Measurements from ENCODE around the gene SLC38A10.
A peak's percentile ranks its signal among the peaks of the same experiment; 100 is the strongest.

Gene SLC38A10

DNA sequence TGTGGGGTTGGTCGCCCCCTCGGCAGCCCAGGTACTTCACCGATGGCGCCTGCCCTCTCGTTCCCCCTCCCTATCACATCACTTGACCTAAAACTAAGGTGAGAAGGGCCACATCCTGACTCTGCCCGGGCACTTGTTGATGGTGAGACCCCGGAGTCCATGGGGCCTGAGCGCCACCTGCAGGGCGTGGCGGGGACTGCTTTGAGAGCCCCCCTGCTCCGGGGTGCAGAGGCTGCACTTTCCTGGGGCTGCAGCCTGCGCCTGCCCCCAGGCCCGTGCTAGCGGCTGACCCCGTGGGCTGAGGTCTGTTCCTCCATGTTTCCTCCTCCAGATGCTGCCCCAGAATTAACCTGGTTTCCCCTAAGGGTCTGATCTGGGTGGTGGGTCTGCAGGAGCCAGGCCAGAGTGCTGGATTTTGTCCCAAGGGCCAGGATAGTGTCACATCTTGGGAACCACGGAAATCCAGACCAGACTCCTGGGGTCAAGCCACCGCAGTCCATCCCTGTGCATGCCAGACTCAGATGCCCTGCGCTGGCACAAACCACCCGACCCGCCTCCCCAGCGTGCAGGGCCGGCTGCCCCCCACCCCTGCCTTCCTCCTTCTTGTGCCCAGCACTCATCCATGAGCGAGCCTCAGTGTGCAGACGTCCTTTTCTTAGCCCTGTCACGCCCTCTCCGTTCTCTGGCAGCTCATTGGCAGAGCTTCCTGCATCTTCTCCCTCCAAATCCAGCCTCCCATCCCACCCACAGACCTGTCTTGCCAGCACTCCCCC lies 53.3 kb downstream of the SLC38A10 start:
- peak; percentile 90 for DNase-seq (ENCODE audit: low spot score)

- no peak for DNase-seq (ENCODE audit: low spot score)
Observed at GRCh38 chr17:81241203-81241602, 53.9 kb downstream of the SLC38A10 start.

- DNase-seq (ENCODE audit: low spot score) = no peak
Observed at GRCh38 chr17:81240761-81241160, 54.3 kb downstream of the SLC38A10 start.

- DNase-seq (ENCODE audit: low spot score) = no peak
Observed at GRCh38 chr17:81239714-81240555, 55.2 kb downstream of the SLC38A10 start.

DNA sequence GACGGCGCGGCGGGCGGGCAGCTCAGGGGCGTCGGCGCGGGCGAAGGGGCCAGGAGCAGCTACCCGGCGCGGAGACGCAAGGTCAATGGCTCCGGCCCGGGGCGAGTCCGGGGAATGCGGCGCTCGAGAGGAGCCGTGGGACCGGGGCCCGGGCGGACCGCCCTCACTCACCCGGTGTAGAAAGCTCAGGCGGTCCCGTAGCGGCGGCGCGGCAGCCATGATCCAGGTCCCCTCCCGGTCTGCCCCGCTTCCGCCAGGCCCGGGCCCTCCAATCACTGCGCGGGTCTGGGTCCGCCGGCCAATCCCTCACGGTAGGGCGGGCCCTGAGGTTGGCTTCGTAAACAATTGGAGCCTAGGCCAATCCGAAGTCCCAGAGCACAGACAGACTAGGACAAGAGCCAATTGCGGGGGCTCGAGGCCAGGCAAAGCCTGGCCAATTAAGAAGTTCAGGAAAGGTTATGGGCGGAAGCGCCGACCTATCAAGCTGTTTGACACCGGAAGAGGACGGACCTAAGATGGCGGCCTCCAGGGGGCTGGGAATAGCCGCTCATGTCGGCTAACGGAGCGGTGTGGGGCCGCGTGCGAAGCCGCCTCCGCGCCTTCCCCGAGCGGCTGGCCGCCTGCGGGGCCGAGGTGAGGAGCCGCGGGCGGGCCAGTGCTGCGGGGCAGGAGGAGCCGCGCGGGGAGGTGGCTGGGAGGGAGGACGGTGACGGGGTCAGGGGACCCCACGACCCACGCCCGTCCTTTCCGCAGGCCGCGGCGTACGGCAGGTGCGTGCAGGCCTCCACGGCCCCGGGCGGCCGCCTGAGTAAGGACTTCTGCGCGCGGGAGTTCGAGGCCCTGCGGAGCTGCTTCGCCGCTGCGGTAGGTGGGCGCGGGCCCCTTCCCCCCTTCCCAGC lies 56.0 kb downstream of the SLC38A10 start, which contains the start of the genes NDUFAF8 and TEPSIN:
NDUFAF8 (plus strand) TSS at position 504 of the 899 bp plus-strand sequence; CDS start at position 550, 46 bp downstream.
TEPSIN (minus strand) TSS at position 241 of the 899 bp plus-strand sequence; CDS start at position 219, 22 bp downstream.
- DNase-seq (ENCODE audit: low spot score) = peak; percentile 99

DNA sequence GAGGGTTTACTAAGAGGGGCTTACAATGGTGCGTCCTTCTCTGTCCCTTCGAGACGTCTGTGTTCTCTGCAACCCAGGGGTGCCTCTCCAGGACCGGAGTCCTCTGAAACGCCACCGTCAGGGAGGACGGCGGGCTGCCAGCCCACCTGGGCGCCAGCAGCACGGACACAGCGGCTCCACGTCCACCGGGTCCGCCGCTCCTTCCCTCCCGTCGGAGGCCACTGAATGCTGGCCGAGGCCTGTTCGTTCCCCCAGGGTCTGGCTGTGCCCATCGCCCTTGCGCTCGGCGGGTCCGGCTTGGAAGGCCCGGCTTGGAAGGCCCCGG lies 56.7 kb downstream of the SLC38A10 start:
- no peak for DNase-seq (ENCODE audit: low spot score)

DNA sequence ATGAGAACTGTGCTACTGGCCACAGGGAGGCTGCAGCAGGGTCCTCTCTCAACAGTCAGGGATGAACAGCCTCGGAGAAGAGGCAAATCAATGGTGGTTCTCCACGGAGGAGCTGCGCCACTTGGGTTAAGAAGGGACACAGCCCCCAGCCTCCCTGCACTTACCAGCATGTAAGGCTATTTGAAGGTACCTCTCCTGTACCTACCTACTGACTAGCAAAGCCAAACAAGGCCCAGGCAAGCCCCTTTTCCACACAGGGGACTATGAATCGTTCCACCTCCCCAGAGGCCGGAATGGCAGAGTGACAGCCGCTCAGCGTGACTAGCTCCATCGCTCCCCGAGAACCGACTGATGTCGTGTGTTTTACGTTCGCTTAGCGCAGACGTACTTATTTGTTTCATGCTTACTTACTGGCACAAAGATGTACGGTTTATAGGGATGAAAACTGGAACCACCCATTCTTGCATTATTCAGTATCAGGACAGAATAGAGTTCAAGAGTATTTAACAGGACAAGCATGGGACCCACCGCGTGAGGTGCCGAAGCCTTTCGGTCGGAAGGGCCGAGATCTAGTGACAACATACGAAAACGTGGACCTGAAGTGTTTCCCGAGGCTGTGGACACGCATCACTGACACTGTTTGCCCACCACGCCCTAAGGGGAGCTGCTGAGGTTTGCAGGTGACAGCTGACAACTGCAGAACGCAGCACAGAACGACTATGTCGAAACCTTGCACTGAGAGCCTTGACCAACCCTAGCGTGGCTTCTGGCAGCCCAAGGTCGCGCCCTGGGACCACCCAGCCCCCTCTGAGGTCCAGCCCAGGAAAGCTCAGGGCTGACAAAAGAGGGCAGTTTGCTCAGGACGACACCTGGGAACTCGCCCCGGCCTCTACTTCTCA lies 57.3 kb downstream of the SLC38A10 start:
- no peak for DNase-seq (ENCODE audit: low spot score)

GRCh38 chr17:81236784-81237183 lies 58.3 kb downstream of the SLC38A10 start:
- no peak for DNase-seq (ENCODE audit: low spot score)

DNA sequence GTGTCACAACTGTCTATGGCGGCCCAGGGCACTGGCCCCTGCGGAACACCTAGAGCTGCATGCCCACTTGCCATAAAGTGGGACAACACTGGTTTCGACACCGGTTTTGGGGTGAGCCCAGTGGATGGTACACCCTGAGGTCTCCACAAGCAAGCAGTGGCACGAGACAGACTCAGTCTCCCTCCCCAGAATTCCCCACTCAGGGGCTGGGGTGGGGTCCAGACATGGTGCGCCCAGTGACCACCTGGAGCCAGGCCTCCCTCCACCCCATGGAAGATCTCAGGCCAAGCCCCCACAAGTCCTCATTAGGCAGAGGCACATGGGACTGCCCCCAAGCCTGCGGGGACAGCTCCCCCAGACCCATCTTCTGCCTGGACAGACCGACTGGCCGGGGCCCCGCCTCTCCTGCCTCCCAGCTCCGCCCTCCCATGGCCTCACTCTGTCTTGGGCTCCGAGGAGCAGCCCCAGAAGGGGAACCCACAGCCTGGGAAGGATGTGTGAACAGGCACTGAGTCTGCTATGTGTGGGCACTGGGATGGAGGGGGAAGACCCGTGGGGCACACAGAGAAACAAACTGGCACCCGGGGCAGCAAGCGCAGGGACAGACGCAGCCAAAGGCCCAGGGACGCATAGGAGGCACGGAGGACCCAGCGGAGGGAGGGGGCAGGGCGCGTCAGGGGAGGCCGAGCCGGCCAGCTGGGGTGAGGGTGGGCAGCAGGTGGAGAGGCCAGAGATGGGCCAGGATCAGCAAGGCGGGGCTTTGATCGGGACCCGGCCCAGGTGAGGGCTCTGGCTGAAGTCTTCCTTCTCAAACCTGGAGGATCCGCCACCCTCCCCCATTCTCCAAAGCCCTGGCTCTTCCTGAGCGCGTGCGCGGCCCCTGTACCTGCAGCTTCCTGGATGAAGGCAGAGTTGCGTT lies 59.0 kb downstream of the SLC38A10 start:
- no peak for DNase-seq (ENCODE audit: low spot score)

GRCh38 chr17:81234940-81235821 lies 59.9 kb downstream of the SLC38A10 start:
- DNase-seq (ENCODE audit: low spot score) = no peak

DNA sequence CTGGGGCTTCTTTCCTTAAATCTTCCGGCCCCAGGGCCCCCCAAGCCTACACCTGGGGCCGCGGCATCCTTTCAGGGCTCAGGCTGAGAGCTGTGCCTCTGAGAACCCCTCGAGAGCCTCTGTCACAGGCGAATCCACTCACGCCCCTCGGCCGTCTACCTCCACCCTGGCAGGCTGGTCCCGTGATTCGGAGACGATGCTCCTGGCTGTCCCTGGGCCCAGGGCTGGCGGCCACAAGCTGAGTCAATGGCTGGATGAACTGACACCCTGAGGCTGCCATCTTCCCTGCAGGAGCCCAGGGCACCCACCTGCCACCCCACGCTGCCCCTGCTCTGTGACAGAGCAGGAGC lies 60.6 kb downstream of the SLC38A10 start:
- no peak for DNase-seq (ENCODE audit: low spot score)

DNA sequence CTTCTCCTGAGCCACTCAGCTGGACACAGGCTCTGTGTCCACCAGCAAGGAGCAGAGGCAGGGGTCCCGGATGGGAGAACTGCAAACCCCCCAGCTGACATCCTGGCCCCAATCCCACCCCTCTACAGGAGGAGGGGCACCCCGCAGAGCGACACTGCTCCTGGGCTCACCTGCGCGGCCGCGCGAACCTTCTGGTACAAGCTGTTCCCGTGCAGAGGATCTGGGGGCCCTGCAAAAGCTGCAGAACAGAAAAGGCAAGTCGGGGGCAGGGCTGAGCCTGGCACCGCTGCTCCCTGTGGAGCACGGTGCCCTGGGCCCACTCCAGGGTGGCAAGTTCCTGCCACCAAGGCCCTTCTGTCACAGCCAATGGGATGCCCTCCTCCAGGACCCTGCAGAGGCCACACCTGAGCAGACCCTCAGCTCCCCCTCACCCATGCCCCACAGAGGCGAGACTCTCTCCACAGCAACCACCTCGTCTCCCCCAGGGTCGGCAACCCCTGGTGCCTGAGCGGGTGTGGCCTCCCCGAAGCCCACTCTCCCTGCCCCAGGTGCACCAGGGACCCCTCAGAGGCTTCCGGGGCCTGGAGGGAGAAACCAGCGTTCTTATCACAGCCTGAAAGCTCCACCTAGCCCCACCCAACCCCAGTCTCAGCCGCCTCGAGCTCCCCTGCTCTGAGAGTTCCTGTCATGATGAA lies 61.1 kb downstream of the SLC38A10 start:
- no peak for DNase-seq (ENCODE audit: low spot score)

DNA sequence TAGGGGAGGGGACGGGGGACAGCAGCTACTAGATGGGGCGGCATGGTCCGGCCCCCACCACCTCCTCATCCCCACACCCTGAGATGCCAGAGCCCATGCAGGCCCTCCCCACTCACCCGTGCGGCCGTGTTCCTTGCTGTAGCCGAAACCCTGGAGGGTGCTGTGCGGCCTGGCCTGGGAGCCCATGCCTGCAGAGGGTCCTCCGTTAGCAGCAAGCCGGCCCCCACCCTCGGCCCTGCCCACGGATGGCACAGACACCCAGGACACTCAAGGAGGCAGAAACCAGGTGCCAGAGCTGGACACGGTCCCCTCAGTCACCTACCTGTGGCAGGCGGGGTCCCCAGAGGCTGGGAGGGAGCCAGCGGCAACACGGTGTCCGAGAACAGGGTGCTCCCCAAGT lies 61.8 kb downstream of the SLC38A10 start:
- no peak for DNase-seq (ENCODE audit: low spot score)

- DNase-seq (ENCODE audit: low spot score) = no peak
Observed at GRCh38 chr17:81232616-81233241, 62.4 kb downstream of the SLC38A10 start.

- no peak for DNase-seq (ENCODE audit: low spot score)
Observed at GRCh38 chr17:81231766-81232581, 63.1 kb downstream of the SLC38A10 start.

DNA sequence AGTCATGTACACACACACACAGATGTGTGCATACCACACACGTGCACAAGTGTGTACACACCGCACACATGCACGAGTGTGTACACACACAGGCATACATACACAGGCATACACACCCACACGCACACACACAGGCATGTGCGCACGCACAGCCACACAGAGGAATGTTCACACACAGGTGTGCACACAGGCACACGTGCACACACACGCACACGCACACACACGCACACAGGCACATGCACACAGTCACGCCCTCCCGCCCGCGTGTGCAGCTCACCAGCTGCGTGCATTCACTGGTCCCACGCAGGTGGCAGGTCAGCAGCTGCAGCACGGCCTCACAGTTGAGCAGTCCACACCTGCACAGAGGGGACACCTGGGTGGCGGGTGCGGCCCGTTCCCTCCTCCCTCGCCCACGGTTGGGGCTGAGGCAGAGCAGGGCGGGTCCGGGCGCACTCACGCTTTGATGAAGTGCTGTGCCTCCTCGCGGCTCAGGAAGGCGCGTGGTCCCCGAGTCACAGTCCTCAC lies 63.9 kb downstream of the SLC38A10 start:
- no peak for DNase-seq (ENCODE audit: low spot score)
